ENCODE measurements around the gene TMEM178A.
"Not testable (repeated sequence)": the region's sequence is repeated elsewhere in the genome, so short reads cannot be mapped to it uniquely, and the experiment has no call there.

TMEM178A gene

GRCh38 chr2:39625193-39625926 is 40.4 kb upstream of the TMEM178A start:
- no peak for TF ChIP-seq CTCF (IDR thresholded peaks at IDR 0.05; ENCODE audit: control insufficient read depth, extremely low read depth, insufficient read depth)
- no peak for DNase-seq (ENCODE audit: low read depth)
- no peak overlapping the region for H3K4me3 ChIP-seq (ENCODE audit: low read depth, low read length)

GRCh38 chr2:39625927-39626270 is 39.8 kb upstream of the TMEM178A start:
- H3K4me3 ChIP-seq (ENCODE audit: low read depth, low read length), result no peak overlapping the region
- DNase-seq (ENCODE audit: low read depth), result no peak
- no peak for TF ChIP-seq CTCF (IDR thresholded peaks at IDR 0.05; ENCODE audit: control insufficient read depth, extremely low read depth, insufficient read depth)

- H3K4me3 ChIP-seq (ENCODE audit: low read depth, low read length); DNase-seq (ENCODE audit: low read depth): not testable (repeated sequence)
These were observed 37.4 kb upstream of the TMEM178A start for GRCh38 chr2:39628346-39628745.

- TF ChIP-seq CTCF (IDR thresholded peaks at IDR 0.05; ENCODE audit: control insufficient read depth, extremely low read depth, insufficient read depth), result no peak
- no peak for DNase-seq (ENCODE audit: low read depth)
- H3K4me3 ChIP-seq (ENCODE audit: low read depth, low read length), result no peak overlapping the region
These were observed 36.1 kb upstream of the TMEM178A start for GRCh38 chr2:39629646-39630045.

GRCh38 chr2:39631256-39631655 is 34.5 kb upstream of the TMEM178A start:
- TF ChIP-seq CTCF (IDR thresholded peaks at IDR 0.05; ENCODE audit: control insufficient read depth, extremely low read depth, insufficient read depth), result no peak
- no peak overlapping the region for H3K4me3 ChIP-seq (ENCODE audit: low read depth, low read length)
- DNase-seq (ENCODE audit: low read depth), result no peak

GRCh38 chr2:39631718-39632117 is 34.0 kb upstream of the TMEM178A start:
- no peak overlapping the region for H3K4me3 ChIP-seq (ENCODE audit: low read depth, low read length)
- no peak for TF ChIP-seq CTCF (IDR thresholded peaks at IDR 0.05; ENCODE audit: control insufficient read depth, extremely low read depth, insufficient read depth)
- DNase-seq (ENCODE audit: low read depth), result no peak

GRCh38 chr2:39632876-39633275 is 32.8 kb upstream of the TMEM178A start:
- DNase-seq (ENCODE audit: low read depth), result no peak
- H3K4me3 ChIP-seq (ENCODE audit: low read depth, low read length), result no peak overlapping the region
- no peak for TF ChIP-seq CTCF (IDR thresholded peaks at IDR 0.05; ENCODE audit: control insufficient read depth, extremely low read depth, insufficient read depth)

Data from LNCaP clone FGC (cell line).